KMS-11 (cell line): Measurements from ENCODE around the gene DSCAML1.

Source experiments
- H2AFZ ChIP-seq: fragments of 200-600 bp; sonication (generic); 2 replicates; pipeline ENCODE4 v1.6.1; 2016; ENCODE audit warnings: antibody characterized with exemption, mixed run types, low read depth
- H3K27ac ChIP-seq: fragments of 200-600 bp; sonication (generic); 2 replicates; pipeline ENCODE4 v1.6.1; 2016; ENCODE audit warnings: mild to moderate bottlenecking, mixed run types
- H3K27me3 ChIP-seq: fragments of 200-600 bp; sonication (generic); 2 replicates; pipeline ENCODE4 v1.6.1; 2017; ENCODE audit warnings: mild to moderate bottlenecking, low read depth, mixed run types, moderate library complexity; ENCODE audit not compliant: insufficient read depth
- H3K36me3 ChIP-seq: fragments of 200-600 bp; sonication (generic); 2 replicates; pipeline ENCODE4 v1.6.1; 2017; ENCODE audit warnings: mild to moderate bottlenecking, mixed run types; ENCODE audit not compliant: insufficient read depth
- H3K4me1 ChIP-seq: fragments of 200-600 bp; sonication (generic); 2 replicates; pipeline ENCODE4 v1.6.1; 2016; ENCODE audit warnings: mild to moderate bottlenecking, low read depth, mixed run types; ENCODE audit not compliant: poor library complexity, severe bottlenecking
- H3K4me2 ChIP-seq: fragments of 200-600 bp; sonication (generic); 2 replicates; pipeline ENCODE4 v1.7.0; 2016; ENCODE audit warnings: mild to moderate bottlenecking, mixed run types
- H3K4me3 ChIP-seq: fragments of 200-600 bp; sonication (generic); IDR thresholded peaks from 2 replicates; pipeline ENCODE4 v1.6.1; 2017; ENCODE audit warnings: low read depth, low read length, mixed read lengths; ENCODE audit not compliant: insufficient read depth
- H3K79me2 ChIP-seq: fragments of 200-600 bp; sonication (generic); 2 replicates; pipeline ENCODE4 v1.6.1; 2016; ENCODE audit warnings: low read depth, mixed run types; ENCODE audit not compliant: insufficient read depth
- H3K9ac ChIP-seq: fragments of 200-600 bp; sonication (generic); 2 replicates; pipeline ENCODE4 v1.6.1; 2016; ENCODE audit warnings: mild to moderate bottlenecking, mixed run types
- H4K20me1 ChIP-seq: fragments of 200-600 bp; sonication (generic); 2 replicates; pipeline ENCODE4 v1.6.1; 2016; ENCODE audit warnings: mild to moderate bottlenecking, mixed run types; ENCODE audit not compliant: insufficient read depth
- CTCF ChIP-seq: fragments of 200-600 bp; sonication (generic); conservative IDR thresholded peaks from 2 replicates; pipeline ENCODE4 v1.6.1; 2017; ENCODE audit warnings: low read depth, mild to moderate bottlenecking, antibody characterized with exemption, low read length, moderate library complexity, mixed read lengths

The DSCAML1 gene

GRCh38 chr11:117669616-117670015 lies 127.4 kb downstream of the DSCAML1 start:
- no peak for TF ChIP-seq CTCF
- Histone ChIP-seq H3K36me3 (no peaks in the 10 kb centered on the region), H3K4me2 (no peak overlapping the region), H3K79me2 (no peaks in the 10 kb centered on the region), H3K27me3 (no peaks in the 10 kb centered on the region), H2AFZ (no peak overlapping the region), H3K4me1 (no peaks in the 10 kb centered on the region), H3K4me3 (no peak overlapping the region), H4K20me1 (no peaks in the 10 kb centered on the region), H3K9ac (no peak overlapping the region), H3K27ac (no peak overlapping the region)

GRCh38 chr11:117669062-117669461 lies 128.0 kb downstream of the DSCAML1 start:
- H3K9ac ChIP-seq: no peak overlapping the region
- H3K79me2 ChIP-seq: no peaks in the 10 kb centered on the region
- no peaks in the 10 kb centered on the region for H4K20me1 ChIP-seq
- no peaks in the 10 kb centered on the region for H3K27me3 ChIP-seq
- H3K4me1 ChIP-seq: no peaks in the 10 kb centered on the region
- no peak overlapping the region for H3K27ac ChIP-seq
- no peak overlapping the region for H3K4me2 ChIP-seq
- no peak for TF ChIP-seq CTCF
- no peak overlapping the region for H2AFZ ChIP-seq
- no peaks in the 10 kb centered on the region for H3K36me3 ChIP-seq
- no peak overlapping the region for H3K4me3 ChIP-seq

- no peaks in the 10 kb centered on the region for H3K4me1 ChIP-seq
- H3K4me3 ChIP-seq: no peak overlapping the region
- no peak overlapping the region for H3K4me2 ChIP-seq
- H3K79me2 ChIP-seq: no peaks in the 10 kb centered on the region
- no peak overlapping the region for H3K9ac ChIP-seq
- no peaks in the 10 kb centered on the region for H3K36me3 ChIP-seq
- H4K20me1 ChIP-seq: no peaks in the 10 kb centered on the region
- TF ChIP-seq CTCF: no peak
- H3K27ac ChIP-seq: no peak overlapping the region
- no peak overlapping the region for H2AFZ ChIP-seq
- H3K27me3 ChIP-seq: no peaks in the 10 kb centered on the region
Observed at GRCh38 chr11:117668321-117668751, 128.7 kb downstream of the DSCAML1 start.

DNA sequence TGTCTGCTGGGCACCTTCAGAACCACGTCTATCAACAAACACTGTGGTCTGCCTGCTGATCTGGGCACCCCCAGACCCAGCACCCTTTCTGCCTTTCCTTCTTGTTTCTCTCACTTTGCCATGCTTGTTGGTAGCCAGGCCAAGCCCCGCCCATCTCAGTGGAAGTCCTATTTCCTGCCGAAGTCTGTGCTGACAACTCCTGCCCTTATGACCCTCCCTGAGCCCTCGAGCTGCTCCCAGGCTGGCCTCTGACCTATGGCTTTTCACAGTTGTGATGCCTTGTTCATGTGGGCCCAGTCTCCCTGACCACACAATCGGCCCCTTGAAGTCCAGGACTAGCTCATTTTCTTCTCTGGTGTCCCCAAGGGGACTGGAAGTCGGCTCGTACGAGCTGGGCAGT lies 132.1 kb downstream of the DSCAML1 start:
- no peak overlapping the region for H3K4me2 ChIP-seq
- no peaks in the 10 kb centered on the region for H3K4me1 ChIP-seq
- H3K27ac ChIP-seq: no peak overlapping the region
- no peak overlapping the region for H3K9ac ChIP-seq
- no peaks in the 10 kb centered on the region for H4K20me1 ChIP-seq
- no peak overlapping the region for H3K4me3 ChIP-seq
- TF ChIP-seq CTCF: no peak
- H3K79me2 ChIP-seq: no peaks in the 10 kb centered on the region
- no peaks in the 10 kb centered on the region for H3K27me3 ChIP-seq
- no peaks in the 10 kb centered on the region for H3K36me3 ChIP-seq
- no peak overlapping the region for H2AFZ ChIP-seq
